Skeletal muscle satellite cell (primary cell): Measurements from ENCODE around the gene CADM4.
"Not testable (repeated sequence)": the region's sequence is repeated elsewhere in the genome, so short reads cannot be mapped to it uniquely, and the experiment has no call there.

Experiments
- H3K27me3 ChIP-seq: 2 replicates; pipeline ENCODE4 v1.7.0; 2013; ENCODE audit warnings: low read length; ENCODE audit not compliant: control insufficient read depth, insufficient read depth
- H3K36me3 ChIP-seq: 2 replicates; pipeline ENCODE4 v1.7.0; 2013; ENCODE audit warnings: mild to moderate bottlenecking, control low read depth, low read length; ENCODE audit not compliant: insufficient read depth
- H3K4me1 ChIP-seq: 2 replicates; pipeline ENCODE4 v1.7.0; 2013; ENCODE audit warnings: low read length; ENCODE audit not compliant: control insufficient read depth, insufficient read depth
- H3K4me2 ChIP-seq: 2 replicates; pipeline ENCODE4 v1.7.0; 2013; ENCODE audit warnings: mild to moderate bottlenecking, low read length
- H3K4me3 ChIP-seq: 2 replicates; pipeline ENCODE4 v1.7.0; 2013; ENCODE audit warnings: low read length
- H3K9ac ChIP-seq: 2 replicates; pipeline ENCODE4 v1.7.0; 2013; ENCODE audit warnings: mild to moderate bottlenecking, low read depth, low read length, moderate library complexity
- H3K9me3 ChIP-seq: replicated peaks from 2 replicates; pipeline ENCODE4 v1.7.0; 2013; ENCODE audit warnings: mild to moderate bottlenecking, control low read depth, low read length

CADM4 gene

GRCh38 chr19:43641333-43641732 is 1.7 kb upstream of the CADM4 start:
- H3K9ac ChIP-seq: no peak overlapping the region
- peaks cover 5% of the 10 kb centered on the region for H3K4me1 ChIP-seq
- H3K9me3 ChIP-seq: no peaks in the 10 kb centered on the region
- peaks cover 39% of the 10 kb centered on the region for H3K27me3 ChIP-seq
- H3K36me3 ChIP-seq: peaks cover 2% of the 10 kb centered on the region
- H3K4me3 ChIP-seq: no peak overlapping the region
- no peak overlapping the region for H3K4me2 ChIP-seq

- peak overlapping the region; percentile 61 for H3K4me3 ChIP-seq
- H3K27me3 ChIP-seq: peaks cover 39% of the 10 kb centered on the region
- no peaks in the 10 kb centered on the region for H3K36me3 ChIP-seq
- peak overlapping the region; percentile 82 for H3K4me2 ChIP-seq
- peaks cover 12% of the 10 kb centered on the region for H3K4me1 ChIP-seq
- H3K9ac ChIP-seq: no peak overlapping the region
- H3K9me3 ChIP-seq: no peaks in the 10 kb centered on the region
These were observed 741 bp upstream of the CADM4 start for GRCh38 chr19:43640424-43640757.

GRCh38 chr19:43638995-43639518 is 593 bp downstream of the CADM4 start:
- Histone ChIP-seq H3K36me3 (no peaks in the 10 kb centered on the region), H3K9me3 (no peaks in the 10 kb centered on the region), H3K9ac (no peak overlapping the region), H3K4me1 (peaks cover 20% of the 10 kb centered on the region), H3K4me3 (no peak overlapping the region), H3K27me3 (peaks cover 47% of the 10 kb centered on the region), H3K4me2 (no peak overlapping the region)

GRCh38 chr19:43638214-43638994 is 1.2 kb downstream of the CADM4 start:
- Histone ChIP-seq H3K27me3 (peaks cover 50% of the 10 kb centered on the region), H3K36me3 (no peaks in the 10 kb centered on the region), H3K4me1 (peaks cover 20% of the 10 kb centered on the region), H3K9me3 (no peaks in the 10 kb centered on the region), H3K9ac (no peak overlapping the region), H3K4me2 (no peak overlapping the region), H3K4me3 (no peak overlapping the region)

GRCh38 chr19:43636121-43636683 is 3.4 kb downstream of the CADM4 start:
- H3K36me3 ChIP-seq: no peaks in the 10 kb centered on the region
- H3K4me2 ChIP-seq: no peak overlapping the region
- peaks cover 20% of the 10 kb centered on the region for H3K4me1 ChIP-seq
- no peaks in the 10 kb centered on the region for H3K9me3 ChIP-seq
- H3K4me3 ChIP-seq: no peak overlapping the region
- H3K9ac ChIP-seq: no peak overlapping the region
- peaks cover 51% of the 10 kb centered on the region for H3K27me3 ChIP-seq

- Histone ChIP-seq H3K4me2 (peak overlapping the region; percentile 24), H3K27me3 (peaks cover 47% of the 10 kb centered on the region), H3K4me1 (peaks cover 20% of the 10 kb centered on the region)
- H3K36me3 ChIP-seq, H3K4me3 ChIP-seq, H3K9ac ChIP-seq, H3K9me3 ChIP-seq: not testable (repeated sequence)
These were observed 4.1 kb downstream of the CADM4 start for GRCh38 chr19:43635561-43635940.

GRCh38 chr19:43634872-43635560 is 4.6 kb downstream of the CADM4 start:
- peak overlapping the region; percentile 20 for H3K4me3 ChIP-seq
- peaks cover 17% of the 10 kb centered on the region for H3K4me1 ChIP-seq
- no peaks in the 10 kb centered on the region for H3K36me3 ChIP-seq
- no peak overlapping the region for H3K9ac ChIP-seq
- H3K4me2 ChIP-seq: peak overlapping the region; percentile 24
- H3K9me3 ChIP-seq: no peaks in the 10 kb centered on the region
- peaks cover 42% of the 10 kb centered on the region for H3K27me3 ChIP-seq

GRCh38 chr19:43634506-43634871 is 5.2 kb downstream of the CADM4 start:
- H3K36me3 ChIP-seq: no peaks in the 10 kb centered on the region
- peak overlapping the region; percentile 24 for H3K4me2 ChIP-seq
- H3K27me3 ChIP-seq: peaks cover 40% of the 10 kb centered on the region
- no peaks in the 10 kb centered on the region for H3K9me3 ChIP-seq
- H3K4me3 ChIP-seq: no peak overlapping the region
- peaks cover 15% of the 10 kb centered on the region for H3K4me1 ChIP-seq
- H3K9ac ChIP-seq: no peak overlapping the region

- no peak overlapping the region for H3K4me2 ChIP-seq
- H3K9ac ChIP-seq: no peak overlapping the region
- no peak overlapping the region for H3K4me3 ChIP-seq
- peaks cover 37% of the 10 kb centered on the region for H3K27me3 ChIP-seq
- H3K9me3 ChIP-seq: no peaks in the 10 kb centered on the region
- peaks cover 15% of the 10 kb centered on the region for H3K4me1 ChIP-seq
- H3K36me3 ChIP-seq: no peaks in the 10 kb centered on the region
These were observed 5.6 kb downstream of the CADM4 start for GRCh38 chr19:43634068-43634467.

- H3K36me3 ChIP-seq: no peaks in the 10 kb centered on the region
- H3K4me3 ChIP-seq: no peak overlapping the region
- H3K9ac ChIP-seq: no peak overlapping the region
- peaks cover 32% of the 10 kb centered on the region for H3K27me3 ChIP-seq
- H3K4me2 ChIP-seq: no peak overlapping the region
- peaks cover 15% of the 10 kb centered on the region for H3K4me1 ChIP-seq
- no peaks in the 10 kb centered on the region for H3K9me3 ChIP-seq
These were observed 6.1 kb downstream of the CADM4 start for GRCh38 chr19:43633520-43633919.

GRCh38 chr19:43631491-43631890 is 8.2 kb downstream of the CADM4 start:
- Histone ChIP-seq H3K9me3 (no peaks in the 10 kb centered on the region), H3K27me3 (peaks cover 23% of the 10 kb centered on the region), H3K9ac (no peak overlapping the region), H3K36me3 (no peaks in the 10 kb centered on the region), H3K4me1 (peaks cover 15% of the 10 kb centered on the region), H3K4me2 (no peak overlapping the region), H3K4me3 (no peak overlapping the region)
